HG02759 (cell line): ENCODE data around the gene CPT2.
"Not testable (repeated sequence)": the region's sequence is repeated elsewhere in the genome, so short reads cannot be mapped to it uniquely, and the experiment has no call there.

ENCODE experiments used
- ATAC-seq: cut with Tn5 transposase; IDR thresholded peaks from one replicate; pipeline ENCODE4 v1.9.1; 2021; ENCODE audit warnings: mild to moderate bottlenecking, moderate library complexity; ENCODE audit not compliant: unreplicated experiment

The CPT2 gene

DNA sequence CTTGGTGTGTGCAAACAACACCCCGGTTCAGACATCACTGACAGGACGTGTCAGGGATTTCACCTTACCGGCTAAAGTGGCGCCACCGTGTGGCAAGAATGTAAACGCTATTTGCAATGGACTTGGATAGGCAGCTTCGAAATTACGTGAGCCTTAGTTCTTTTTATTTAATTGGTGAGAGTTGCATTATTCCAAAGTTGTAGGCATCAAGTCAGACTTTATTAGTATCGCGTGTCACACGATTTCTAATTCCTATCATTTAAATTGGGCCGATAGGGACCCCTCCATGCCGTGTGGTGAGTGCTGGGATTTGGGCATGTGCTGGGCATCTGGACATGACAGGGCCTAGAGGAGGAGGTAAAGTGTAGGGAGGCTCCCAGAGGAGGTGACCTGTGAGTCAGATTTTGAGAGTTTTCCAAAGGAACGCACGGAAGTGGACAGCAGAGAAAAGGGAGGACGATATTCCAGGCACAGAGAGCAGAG is 14.5 kb upstream of the CPT2 start:
- no peak for ATAC-seq

- ATAC-seq, result no peak
Measured at GRCh38 chr1:53182716-53183094, 13.9 kb upstream of the CPT2 start.

DNA sequence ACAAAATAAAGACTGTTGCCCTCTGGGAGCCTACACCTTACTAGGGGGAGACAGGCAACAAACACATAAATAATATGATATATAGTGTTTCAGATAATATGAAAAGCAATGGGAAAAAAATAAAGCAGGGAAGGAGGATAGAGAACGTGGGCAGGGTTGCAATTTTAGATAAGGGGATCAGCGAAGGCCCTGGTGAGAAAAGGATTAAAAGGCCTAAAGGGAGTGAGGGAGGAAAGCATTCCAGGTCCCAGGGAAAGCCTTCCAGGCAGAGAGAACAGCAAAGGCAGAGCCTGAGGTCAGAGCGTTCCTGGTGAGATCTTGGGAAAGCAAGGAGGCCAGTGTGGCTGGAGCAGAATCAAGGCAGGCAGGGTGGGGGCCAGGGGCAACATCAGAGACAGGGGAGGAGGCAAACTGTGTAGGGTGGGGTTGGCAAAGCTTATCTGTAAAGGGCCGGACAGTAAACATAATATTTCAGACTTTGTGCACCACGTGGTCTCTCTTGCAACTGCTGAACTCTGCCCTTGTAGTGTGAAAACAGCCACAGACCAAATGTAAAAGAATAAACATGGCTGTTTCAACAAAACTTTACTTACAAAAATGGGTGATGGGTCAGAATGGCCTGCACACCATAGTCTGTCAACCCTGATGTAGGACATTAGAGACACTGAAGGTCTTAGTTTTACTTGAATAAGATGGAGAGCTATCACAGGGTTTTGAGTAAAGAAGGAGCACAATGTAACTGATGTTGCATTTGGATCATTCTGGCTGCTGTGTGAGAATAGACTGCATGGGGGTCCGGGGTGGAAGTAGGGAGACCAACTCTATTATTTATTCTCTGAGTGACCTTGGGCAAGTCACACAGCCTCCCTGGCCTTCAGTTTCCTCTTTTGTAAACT is 13.3 kb upstream of the CPT2 start:
- no peak for ATAC-seq

- ATAC-seq, result not testable (repeated sequence)
Measured at GRCh38 chr1:53185955-53186297, 10.7 kb upstream of the CPT2 start.

- ATAC-seq, result no peak
Measured at GRCh38 chr1:53186533-53186932, 10.1 kb upstream of the CPT2 start.

GRCh38 chr1:53187401-53187800 is 9.2 kb upstream of the CPT2 start:
- ATAC-seq, result no peak

DNA sequence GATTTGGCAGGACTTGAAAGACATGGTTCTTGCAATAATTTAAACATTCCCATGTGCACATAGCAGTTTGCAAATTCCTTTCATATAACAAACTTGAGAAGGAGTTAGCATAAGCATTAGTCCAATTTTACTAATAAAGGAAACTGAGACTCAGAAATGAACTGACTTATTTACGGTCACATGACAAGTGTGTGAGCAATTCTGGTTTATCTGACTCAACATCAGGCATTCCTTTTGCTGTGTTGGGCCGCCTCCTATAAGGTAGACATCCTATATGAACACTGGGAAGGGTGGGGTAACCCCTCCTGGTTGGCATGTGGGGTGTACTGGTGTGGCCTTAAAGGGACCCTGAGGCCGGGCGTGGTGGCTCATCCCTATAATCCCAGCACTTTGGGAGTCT is 8.5 kb upstream of the CPT2 start:
- no peak for ATAC-seq

DNA sequence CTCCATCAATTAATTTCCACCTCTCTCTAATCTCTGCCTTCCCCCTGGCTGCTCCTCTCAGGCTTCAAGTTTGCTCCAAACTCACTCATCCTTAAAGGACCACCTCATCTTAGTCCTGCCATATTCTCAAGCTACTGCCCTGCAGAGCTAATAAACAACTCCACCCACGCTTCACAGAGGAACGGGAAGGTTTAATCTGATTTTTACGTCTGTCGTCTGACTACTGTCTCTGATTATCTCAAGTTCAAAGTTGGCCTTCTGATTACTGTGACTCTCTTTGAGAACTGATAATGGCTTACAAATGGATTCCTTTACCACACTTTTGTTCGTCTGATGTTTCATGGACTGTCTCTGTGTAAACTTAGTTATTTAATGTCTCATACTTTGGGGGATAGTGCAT is 7.6 kb upstream of the CPT2 start:
- no peak for ATAC-seq

DNA sequence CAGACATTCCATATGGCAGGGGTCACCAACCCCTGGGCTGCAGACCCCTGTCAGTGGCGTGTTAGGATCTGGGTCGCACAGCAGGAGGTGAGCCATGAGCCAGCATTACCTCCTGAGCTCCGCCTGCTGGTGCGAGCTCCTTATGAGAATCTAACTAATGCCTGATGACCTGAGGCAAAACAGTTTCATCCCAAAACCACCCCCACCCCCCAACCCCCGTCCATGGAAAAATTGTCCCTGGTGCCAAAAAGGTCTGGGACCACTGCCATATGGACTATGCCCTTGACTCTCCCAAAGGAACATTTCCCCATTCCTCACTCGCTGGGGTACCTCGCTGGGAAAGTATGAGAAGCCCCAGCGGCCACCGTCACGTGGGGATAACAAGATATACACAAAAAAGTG is 6.4 kb upstream of the CPT2 start:
- ATAC-seq, result no peak

- ATAC-seq, result no peak
Measured at GRCh38 chr1:53195246-53196016, 1.2 kb upstream of the CPT2 start.

DNA sequence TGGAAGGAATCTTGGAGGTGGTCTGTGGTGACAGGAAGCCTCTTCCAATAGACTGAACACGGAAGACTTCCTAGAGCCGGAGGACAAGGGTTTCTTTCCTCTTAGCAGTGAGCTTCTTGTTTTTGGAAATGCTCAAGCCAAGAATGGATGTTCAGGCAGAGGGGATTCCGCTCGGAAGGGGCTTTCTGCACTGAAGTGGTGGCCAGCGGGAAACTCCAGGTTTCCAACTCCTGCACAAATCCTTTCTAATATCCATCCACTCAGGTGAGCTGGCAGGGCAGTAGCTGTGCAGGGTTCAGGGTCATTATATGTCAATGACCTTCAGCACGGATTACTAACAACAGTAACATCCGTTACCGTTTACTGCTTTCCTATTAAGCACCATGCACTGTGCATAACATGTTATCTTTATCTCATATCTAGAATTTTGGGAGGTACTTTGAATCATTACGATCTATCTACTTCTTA is 573 bp upstream of the CPT2 start:
- ATAC-seq, result peak; percentile 16

- no peak for ATAC-seq
Measured at GRCh38 chr1:53197291-53198200, 922 bp downstream of the CPT2 start.

DNA sequence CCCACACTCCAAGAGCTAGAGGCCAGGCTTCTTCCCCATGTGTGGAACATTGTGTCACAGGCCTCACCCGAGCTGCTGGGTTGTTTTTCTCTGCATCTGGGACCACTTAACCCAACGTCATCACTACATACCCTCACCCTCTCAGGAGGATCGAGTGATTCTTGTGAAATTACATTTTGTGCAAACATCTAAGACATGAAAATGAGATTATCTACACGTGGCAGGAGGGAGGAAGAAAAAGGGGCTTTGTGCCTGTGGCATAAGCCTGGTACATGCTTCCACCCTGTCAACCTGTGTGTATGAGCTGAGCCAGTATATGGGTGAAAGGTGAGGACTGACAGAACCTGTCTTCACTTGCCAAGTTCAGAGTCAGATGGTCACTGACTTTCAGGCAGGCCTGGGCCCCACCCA is 1.6 kb downstream of the CPT2 start:
- ATAC-seq, result no peak

DNA sequence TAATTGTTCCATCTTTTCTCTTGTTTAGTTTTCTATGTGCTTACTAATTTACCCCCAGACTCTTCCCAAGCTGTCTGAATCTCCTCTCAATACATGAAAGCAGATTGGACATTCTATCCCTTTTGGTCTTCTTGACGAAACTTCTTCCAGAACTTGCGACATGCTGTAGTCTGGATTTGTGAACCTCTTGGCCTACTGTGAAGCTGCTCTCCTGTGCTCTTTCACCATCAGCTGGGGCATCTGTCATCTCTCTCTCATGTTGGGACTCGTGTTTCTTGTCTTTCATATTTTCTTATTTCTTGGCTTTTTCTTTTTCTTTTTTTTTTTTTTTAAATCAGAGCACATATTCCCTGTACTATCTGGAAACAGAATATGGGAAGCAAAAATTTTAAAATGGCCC is 6.8 kb downstream of the CPT2 start:
- ATAC-seq, result no peak

DNA sequence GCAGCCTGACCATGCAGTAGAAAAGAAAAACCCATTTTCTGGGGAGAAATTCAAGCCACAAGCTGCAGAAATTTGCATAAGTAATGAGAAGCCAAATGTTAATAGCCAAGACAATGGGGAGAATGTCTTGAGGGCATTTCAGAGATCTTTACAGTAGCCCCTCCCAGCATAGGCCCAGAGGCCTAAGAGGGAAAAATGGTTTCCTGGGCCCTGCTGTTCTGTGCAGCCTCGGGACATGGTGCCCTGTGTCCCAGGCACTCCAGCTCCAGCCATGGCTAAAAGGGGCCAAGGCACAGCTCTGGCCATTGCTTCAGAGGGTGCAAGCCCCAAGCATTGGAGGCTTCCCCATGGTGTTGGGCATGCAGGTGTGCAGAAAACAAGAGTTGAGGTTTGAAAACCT is 8.9 kb downstream of the CPT2 start:
- ATAC-seq, result not testable (repeated sequence)

GRCh38 chr1:53206083-53206685 is 9.6 kb downstream of the CPT2 start:
- ATAC-seq, result not testable (repeated sequence)

DNA sequence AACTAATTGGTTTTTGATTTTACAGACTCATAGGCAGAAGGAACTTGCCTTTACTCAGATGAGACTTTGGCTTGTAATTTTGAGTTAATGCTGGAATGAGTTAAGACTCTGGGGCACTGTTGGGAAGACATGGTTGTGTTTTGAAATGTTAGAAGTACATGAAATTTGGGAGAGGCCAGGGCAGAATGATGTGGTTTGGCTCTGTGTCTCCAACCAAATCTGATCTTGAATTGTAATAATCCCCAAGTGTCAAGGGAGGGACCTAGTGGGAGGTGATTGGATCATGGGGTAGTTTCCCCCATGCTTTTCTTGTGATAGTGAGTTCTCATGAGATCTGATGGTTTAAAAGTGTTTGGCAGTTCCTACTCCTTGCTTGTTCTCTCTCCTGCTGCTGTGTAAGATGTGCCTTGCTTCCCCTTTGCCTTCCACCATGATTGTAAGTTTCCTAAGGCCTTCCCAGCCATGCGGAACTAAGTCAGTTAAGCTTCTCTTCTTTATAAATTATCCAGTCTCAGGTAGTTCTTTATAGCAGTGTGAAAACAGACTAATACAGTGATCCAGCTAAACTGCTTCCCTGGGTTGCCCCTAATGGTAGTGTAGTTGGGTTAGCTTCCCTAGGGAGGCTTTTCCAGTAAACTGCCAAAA is 10.2 kb downstream of the CPT2 start:
- no peak for ATAC-seq

- no peak for ATAC-seq
Measured at GRCh38 chr1:53207726-53208125, 11.1 kb downstream of the CPT2 start.

GRCh38 chr1:53210352-53210751 is 13.7 kb downstream of the CPT2 start:
- ATAC-seq, result no peak

GRCh38 chr1:53210954-53211353 is 14.3 kb downstream of the CPT2 start:
- ATAC-seq, result no peak
